A549 (cell line): ENCODE measurements around the gene ALDH1A1. TPM values are rescaled to one million over a fixed set of nuclear protein-coding genes. Genes with fewer than 3 reads are reported as not detected.

Source experiments
- ATAC-seq, 2 experiments: fragments of 200-7000 bp in 1 of 2; fragments of >200 bp in 1 of 2; cut with Nextera tagmentation in 1 of 2; cut with Tn5 transposase in 1 of 2; 3 replicates each; pipeline versions ENCODE4 v1.8.0 to v1.9.1; 2018 to 2020; ENCODE audit warnings: mild to moderate bottlenecking in 1 of 2, moderate library complexity in 1 of 2
- CTCF ChIA-PET: fragments of 300-600 bp; sonication (Branson Sonifier 250); formaldehyde crosslinking; extraction: SDS; loops from one replicate; lab custom pipeline; 2021; ENCODE audit warnings: antibody characterized with exemption, inconsistent platforms; lab: Yijun Ruan, JAX
- POLR2A ChIA-PET: fragments of 350-600 bp; formaldehyde crosslinking; extraction: SDS; loops from one replicate; lab custom pipeline; 2021; ENCODE audit warnings: antibody characterized with exemption, inconsistent platforms; lab: Yijun Ruan, JAX
- DNase-seq, 2 experiments: peaks; one replicate each; pipeline versions ENCODE4 v3.0.0 to v3.0.0-alpha.2; 2011 to 2016; ENCODE audit warnings: low read depth in 1 of 2, low spot score in 1 of 2
- FAIRE-seq: peaks from 2 replicates; lab custom pipeline; 2011; peaks lifted over from hg19 to GRCh38; lab: Jason Lieb, UNC
- H3K27ac ChIP-seq, 2 experiments: fragments of >200 bp; sonication (Bioruptor Twin); formaldehyde crosslinking; 3 replicates each; pipeline ENCODE4 v1.5.1; 2016 to 2017
- H3K4me1 ChIP-seq: fragments of >200 bp; sonication (Bioruptor Twin); formaldehyde crosslinking; 3 replicates; pipeline ENCODE4 v1.6.1; 2016
- H3K4me2 ChIP-seq: fragments of >200 bp; sonication (Bioruptor Twin); formaldehyde crosslinking; 3 replicates; pipeline ENCODE4 v1.6.1; 2016
- H3K4me3 ChIP-seq: fragments of >200 bp; sonication (Bioruptor Twin); formaldehyde crosslinking; 3 replicates; pipeline ENCODE4 v1.5.1; 2016
- H3K9me3 ChIP-seq: fragments of >200 bp; sonication (Bioruptor Twin); formaldehyde crosslinking; 3 replicates; pipeline ENCODE4 v1.6.1; 2016
- CHD2 ChIP-seq: fragments of 150-350 bp; IDR thresholded peaks from 2 replicates; pipeline ENCODE4 v1.6.1; 2014; ENCODE audit warnings: low read length; ENCODE audit not compliant: partially characterized antibody
- EHF ChIP-seq: fragments of 250-450 bp; sonication (Bioruptor Pico); IDR thresholded peaks from 2 replicates; pipeline ENCODE4 v1.5.0; 2020; ENCODE audit warnings: mild to moderate bottlenecking
- FOSB ChIP-seq: fragments of 250-450 bp; sonication (Bioruptor Pico); IDR thresholded peaks from 2 replicates; pipeline ENCODE4 v1.5.0; 2020; ENCODE audit warnings: mild to moderate bottlenecking, moderate library complexity
- FOSL2 ChIP-seq, 2 experiments: fragments of 450-650 bp in 1 of 2; fragments of >200 bp in 1 of 2; sonication (Bioruptor Twin) in 1 of 2; formaldehyde crosslinking; IDR thresholded peaks; 2 replicates each; pipeline versions ENCODE4 v1.5.0 to v1.6.1; 2016 to 2020; ENCODE audit warnings: mild to moderate bottlenecking in 1 of 2, moderate library complexity in 1 of 2
- FOXS1 ChIP-seq: fragments of 250-450 bp; sonication (Bioruptor Pico); IDR thresholded peaks from 2 replicates; pipeline ENCODE4 v1.5.0; 2020; ENCODE audit warnings: mild to moderate bottlenecking, moderate library complexity
- GATA3 ChIP-seq: IDR thresholded peaks from 2 replicates; pipeline ENCODE4 v1.6.1; 2012; ENCODE audit warnings: borderline replicate concordance
- HMGXB4 ChIP-seq: fragments of 250-450 bp; sonication (Bioruptor Pico); IDR thresholded peaks from 2 replicates; pipeline ENCODE4 v1.5.0; 2021; ENCODE audit warnings: mild to moderate bottlenecking, moderate library complexity, borderline replicate concordance
- HOXA7 ChIP-seq: fragments of 250-450 bp; sonication (Bioruptor Pico); IDR thresholded peaks from 2 replicates; pipeline ENCODE4 v1.5.0; 2020; ENCODE audit warnings: mild to moderate bottlenecking, moderate library complexity
- HOXB13 ChIP-seq: fragments of 250-450 bp; sonication (Bioruptor Pico); IDR thresholded peaks from 2 replicates; pipeline ENCODE4 v1.5.0; 2020; ENCODE audit warnings: low read depth, mild to moderate bottlenecking, moderate library complexity
- HOXB5 ChIP-seq: fragments of 250-450 bp; sonication (Bioruptor Pico); IDR thresholded peaks from 2 replicates; pipeline ENCODE4 v1.5.0; 2020; ENCODE audit warnings: mild to moderate bottlenecking, moderate library complexity
- JUN ChIP-seq, 2 experiments: fragments of >200 bp; sonication (Bioruptor Twin); formaldehyde crosslinking; IDR thresholded peaks; 2 replicates in 1 of 2; 3 replicates in 1 of 2; pipeline ENCODE4 v1.6.1; 2016 to 2017
- MAZ ChIP-seq: fragments of 150-350 bp; IDR thresholded peaks from 2 replicates; pipeline ENCODE4 v1.6.1; 2014; ENCODE audit warnings: antibody characterized with exemption, low read depth, low read length, borderline replicate concordance
- MYC ChIP-seq: IDR thresholded peaks from 2 replicates; pipeline ENCODE4 v1.6.1; 2012; ENCODE audit warnings: mild to moderate bottlenecking, inconsistent platforms, low read length, improper control_type of control experiment, borderline replicate concordance
- POLR2AphosphoS2 ChIP-seq: conservative IDR thresholded peaks from 2 replicates; pipeline ENCODE4 v1.6.1; 2012; ENCODE audit warnings: low read length, improper control_type of control experiment, inconsistent platforms
- RAD21 ChIP-seq, 2 experiments: fragments of >200 bp in 1 of 2; sonication (Bioruptor Twin) in 1 of 2; formaldehyde crosslinking in 1 of 2; IDR thresholded peaks in 1 of 2; conservative IDR thresholded peaks in 1 of 2; 2 replicates in 1 of 2; 3 replicates in 1 of 2; pipeline ENCODE4 v1.6.1; 2012 to 2018; ENCODE audit warnings: inconsistent platforms in 1 of 2
- REST ChIP-seq: fragments of 200-600 bp; sonication (generic); IDR thresholded peaks from 2 replicates; pipeline ENCODE4 v1.6.1; 2016; ENCODE audit warnings: antibody characterized with exemption, mild to moderate bottlenecking, moderate library complexity
- RFX5 ChIP-seq: fragments of 450-650 bp; IDR thresholded peaks from 2 replicates; pipeline ENCODE4 v1.7.1; 2014; ENCODE audit warnings: antibody characterized with exemption, mild to moderate bottlenecking, moderate library complexity
- TFCP2L1 ChIP-seq: fragments of 250-450 bp; sonication (Bioruptor Pico); IDR thresholded peaks from 2 replicates; pipeline ENCODE4 v1.5.0; 2021; ENCODE audit warnings: mild to moderate bottlenecking
- TP53 ChIP-seq: fragments of 250-450 bp; sonication (Bioruptor Pico); IDR thresholded peaks from 2 replicates; pipeline ENCODE4 v1.5.0; 2021; ENCODE audit warnings: mild to moderate bottlenecking, moderate library complexity
- ZNF302 ChIP-seq: fragments of 250-450 bp; sonication (Bioruptor Pico); IDR thresholded peaks from 2 replicates; pipeline ENCODE4 v1.9.0; 2021; ENCODE audit warnings: inconsistent platforms, mild to moderate bottlenecking, moderate library complexity
- WGBS: methylation state at CpG from one replicate; pipeline ENCODE4 v1.1.6; 2017; ENCODE audit errors: missing lambda C conversion rate; 5-methylcytosine and 5-hydroxymethylcytosine counted together
- polyA plus RNA-seq, 4 experiments: library from polyadenylated mRNA; depleted of rRNA in 3 of 4; stranded (reverse); fragments of >200 nt; fragmentation: RNase III in 1 of 4; extraction: RNeasy Plus Mini Kit Qiagen cat#74134 plus additional on column Dnase treatment in 1 of 4; gene quantifications; 2 replicates in 3 of 4; 3 replicates in 1 of 4; pipeline ENCODE4 v1.2.3, GENCODE V29; 2011 to 2017
- TF ChIP-seq, protein P1 (sequence below): fragments of >200 bp; sonication (Bioruptor Twin); formaldehyde crosslinking; IDR thresholded peaks from 3 replicates; pipeline ENCODE4 v1.6.1; 2016
- TF ChIP-seq, protein P2 (sequence below): fragments of 250-450 bp; sonication (Bioruptor Pico); IDR thresholded peaks from 2 replicates; pipeline ENCODE4 v1.5.0; 2020; ENCODE audit warnings: low read depth, mild to moderate bottlenecking, moderate library complexity

ALDH1A1 gene
- polyA plus RNA-seq, 2 of the 4 experiments (the other 2 are of a cell fraction): 8,617 to 9,987 TPM

DNA sequence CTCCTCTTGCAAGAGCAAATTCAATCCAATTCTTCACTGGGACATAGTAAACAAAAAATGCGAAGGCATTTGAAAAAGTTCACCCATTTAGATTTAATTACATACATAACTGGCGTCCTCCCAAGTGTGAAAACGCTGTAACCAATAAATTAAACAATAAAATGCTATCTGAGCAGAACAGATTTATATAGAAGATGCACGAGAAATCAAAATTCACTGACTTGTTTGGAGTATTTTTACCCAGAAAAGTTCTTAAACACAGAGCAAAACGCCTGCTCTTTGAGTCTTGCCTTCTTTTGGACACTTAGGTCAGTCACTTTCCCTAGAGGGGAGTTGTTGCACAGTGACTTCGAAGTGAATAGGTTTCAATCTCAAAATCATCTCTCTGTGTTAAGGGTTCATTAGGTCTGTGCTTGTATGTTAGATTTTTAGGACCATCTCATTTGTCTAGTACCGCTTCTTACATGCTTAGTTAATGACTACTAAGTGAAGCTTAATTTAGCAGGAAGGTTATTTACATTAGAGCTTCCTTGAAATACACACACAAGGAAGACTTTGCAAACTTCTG is 1.9 kb downstream of the ALDH1A1 start:
- Histone ChIP-seq H3K4me3 (peak overlapping the region; percentile 67), H3K9me3 (no peaks in the 10 kb centered on the region), H3K27ac (peak overlapping the region; percentile 90 to 91), H3K4me2 (peak overlapping the region; percentile 94), H3K4me1 (peaks cover 19% of the 10 kb centered on the region)
- peak; percentile 96 for FAIRE-seq
- TF ChIP-seq HMGXB4 (CRISPR knock-in tag): peak; percentile 16; the same call in 1 of the 2 replicates
- no peak for TF ChIP-seq FOSL2 (IDR thresholded peaks at IDR 0.05)
- 0 out of 2 replicates have a peak, but pooled peaks have one; percentile 26 for TF ChIP-seq FOSL2 (CRISPR knock-in tag; IDR thresholded peaks at IDR 0.05)
- no peak for TF ChIP-seq CHD2
- peak; percentile 81; the same call in 1 of the 2 replicates for TF ChIP-seq TFCP2L1
- TF ChIP-seq HOXB13 (CRISPR knock-in tag): no peak
- TF ChIP-seq, protein P1, sequence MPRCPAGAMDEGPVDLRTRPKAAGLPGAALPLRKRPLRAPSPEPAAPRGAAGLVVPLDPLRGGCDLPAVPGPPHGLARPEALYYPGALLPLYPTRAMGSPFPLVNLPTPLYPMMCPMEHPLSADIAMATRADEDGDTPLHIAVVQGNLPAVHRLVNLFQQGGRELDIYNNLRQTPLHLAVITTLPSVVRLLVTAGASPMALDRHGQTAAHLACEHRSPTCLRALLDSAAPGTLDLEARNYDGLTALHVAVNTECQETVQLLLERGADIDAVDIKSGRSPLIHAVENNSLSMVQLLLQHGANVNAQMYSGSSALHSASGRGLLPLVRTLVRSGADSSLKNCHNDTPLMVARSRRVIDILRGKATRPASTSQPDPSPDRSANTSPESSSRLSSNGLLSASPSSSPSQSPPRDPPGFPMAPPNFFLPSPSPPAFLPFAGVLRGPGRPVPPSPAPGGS: no peak; the same call in 1 of the 3 replicates
- TF ChIP-seq ZNF302: 0 out of 2 replicates have a peak, but pooled peaks have one; percentile 34
- no peak for TF ChIP-seq FOXS1 (CRISPR knock-in tag)
- TF ChIP-seq RFX5: no peak
- TF ChIP-seq, protein P2, sequence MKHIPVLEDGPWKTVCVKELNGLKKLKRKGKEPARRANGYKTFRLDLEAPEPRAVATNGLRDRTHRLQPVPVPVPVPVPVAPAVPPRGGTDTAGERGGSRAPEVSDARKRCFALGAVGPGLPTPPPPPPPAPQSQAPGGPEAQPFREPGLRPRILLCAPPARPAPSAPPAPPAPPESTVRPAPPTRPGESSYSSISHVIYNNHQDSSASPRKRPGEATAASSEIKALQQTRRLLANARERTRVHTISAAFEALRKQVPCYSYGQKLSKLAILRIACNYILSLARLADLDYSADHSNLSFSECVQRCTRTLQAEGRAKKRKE: 0 out of 2 replicates have a peak, but pooled peaks have one; percentile 28
- peak; percentile 66 for TF ChIP-seq EHF
- peak; percentile 34 for TF ChIP-seq HOXA7 (CRISPR knock-in tag)
- TF ChIP-seq FOSB: peak; percentile 43; the same call in 1 of the 2 replicates
- TF ChIP-seq POLR2AphosphoS2: peak; percentile 84; the same call in 1 of the 2 replicates
- peak in 1 of 2 experiments; percentile 78 for TF ChIP-seq JUN (IDR thresholded peaks at IDR 0.05)
- TF ChIP-seq HOXB5 (CRISPR knock-in tag): no peak
- TF ChIP-seq GATA3: no peak
- TF ChIP-seq TP53 (CRISPR knock-in tag): 0 out of 2 replicates have a peak, but pooled peaks have one; percentile 12
- TF ChIP-seq MYC: no peak
- TF ChIP-seq REST: 0 out of 2 replicates have a peak, but pooled peaks have one; percentile 11
- no peak for TF ChIP-seq MAZ
- TF ChIP-seq RAD21 (conservative IDR thresholded peaks at IDR 0.05 in 1 of 2, IDR thresholded peaks at IDR 0.05 in 1 of 2): no peak
- 2% methylated on average over 7 of the region's 7 CpGs for whole genome bisulfite sequencing
- DNase-seq: peak in 1 of 2 experiments; percentile 75
- peak in 1 of 2 experiments; percentile 8; a peak in 1 of 6 replicates for ATAC-seq
- ChIA-PET POLR2A (interaction anchor here (1.0 to 5.8 kb wide), 15 partner anchors 10 to 93 kb away, joined by 3 to 77 read pairs (median 5); no protein-coding TSS in a partner anchor), CTCF (interaction anchor here (1.0 to 3.5 kb wide), 10 partner anchors 9 to 130 kb away, joined by 3 to 25 read pairs (median 5); no protein-coding TSS in a partner anchor)
